K562 (cell line): ENCODE results near the gene BBLN. TPM values are rescaled to one million over a fixed set of nuclear protein-coding genes. Genes with fewer than 3 reads are reported as not detected.

Experiments
- ATAC-seq: fragments of 200-7000 bp; cut with Tn5 transposase; 3 replicates; pipeline ENCODE4 v1.9.1; 2020; ENCODE audit warnings: moderate library complexity
- BruUV-seq: library from RNA; stranded (reverse); fragments of 400-500 nt; replicated peaks from 2 replicates; lab custom pipeline; 2021; lab: Mats Ljungman, UMichigan
- CTCF ChIA-PET: fragments of 300-600 bp; formaldehyde crosslinking; extraction: SDS; loops from one replicate; lab custom pipeline; 2021; ENCODE audit warnings: low intra/inter-chr PET ratio; lab: Yijun Ruan, JAX
- POLR2A ChIA-PET: fragments of 300-600, 350-650 bp; sonication (Branson Sonifier 250); formaldehyde crosslinking; extraction: SDS; loops from one replicate; lab custom pipeline; 2021; ENCODE audit warnings: antibody characterized with exemption, inconsistent platforms; lab: Yijun Ruan, JAX
- DNase-seq, 4 experiments: peaks; one replicate each; pipeline versions ENCODE4 v3.0.0 to v3.0.0-alpha.2; 2011 to 2018; ENCODE audit warnings: low spot score in 3 of 4, mixed read lengths in 3 of 4; ENCODE audit errors: extremely low read depth in 1 of 4
- FAIRE-seq: peaks from 2 replicates; lab custom pipeline; 2011; peaks lifted over from hg19 to GRCh38; lab: Jason Lieb, UNC
- H2AFZ ChIP-seq: 2 replicates; pipeline ENCODE4 v1.6.0; 2011; ENCODE audit warnings: low read depth, low read length, control low read depth, inconsistent platforms
- H3K27ac ChIP-seq: fragments of 200-600 bp; 3 replicates; pipeline ENCODE4 v1.8.0; 2011; ENCODE audit warnings: low read depth, mild to moderate bottlenecking, control low read depth, inconsistent platforms, low read length, moderate library complexity, mixed read lengths; ENCODE audit errors: extremely low read depth
- H3K27me3 ChIP-seq, 2 experiments: fragments of 300-600 bp in 1 of 2; 2 replicates in 1 of 2; 3 replicates in 1 of 2; pipeline versions ENCODE4 v1.6.0 to v1.8.0; 2011; ENCODE audit warnings: inconsistent platforms in 2 of 2, low read length in 2 of 2, mild to moderate bottlenecking in 1 of 2, mixed read lengths in 1 of 2, moderate library complexity in 1 of 2; ENCODE audit not compliant: control insufficient read depth in 2 of 2, insufficient read depth in 2 of 2
- H3K36me3 ChIP-seq: fragments of 300-600 bp; 3 replicates; pipeline ENCODE4 v1.8.0; 2011; ENCODE audit warnings: mild to moderate bottlenecking, low read length, inconsistent platforms; ENCODE audit not compliant: control insufficient read depth, insufficient read depth
- H3K4me1 ChIP-seq, 2 experiments: fragments of 200-600 bp in 1 of 2; replicated peaks in 1 of 2; 2 replicates in 1 of 2; 3 replicates in 1 of 2; pipeline versions ENCODE4 v1.5.1 to v1.8.0; 2011; ENCODE audit warnings: inconsistent platforms in 2 of 2, low read length in 2 of 2, mild to moderate bottlenecking in 1 of 2, mixed read lengths in 1 of 2, moderate library complexity in 1 of 2; ENCODE audit not compliant: control insufficient read depth in 2 of 2, insufficient read depth in 2 of 2
- H3K4me2 ChIP-seq: 2 replicates; pipeline ENCODE4 v1.6.1; 2011; ENCODE audit warnings: low read length, control low read depth, inconsistent platforms, mixed read lengths; ENCODE audit not compliant: insufficient read depth
- H3K4me3 ChIP-seq: fragments of 200-600 bp; sonication (generic), shearing (Covaris generic); 2 replicates; pipeline ENCODE4 v1.5.1; 2016; ENCODE audit warnings: control low read depth, inconsistent platforms
- H3K79me2 ChIP-seq: fragments of 200-600 bp; 3 replicates; pipeline ENCODE4 v1.8.0; 2011; ENCODE audit warnings: low read length, inconsistent platforms; ENCODE audit not compliant: control insufficient read depth, insufficient read depth
- H3K9ac ChIP-seq, 2 experiments: 2 replicates each; pipeline versions ENCODE4 v1.6.0 to v1.6.1; 2011; ENCODE audit warnings: low read depth in 2 of 2, low read length in 2 of 2, control low read depth in 1 of 2, inconsistent platforms in 1 of 2, mild to moderate bottlenecking in 1 of 2, mixed read lengths in 1 of 2; ENCODE audit not compliant: insufficient read depth in 1 of 2
- H3K9me1 ChIP-seq: one replicate; pipeline ENCODE4 v1.6.0; 2011; ENCODE audit warnings: inconsistent platforms, mild to moderate bottlenecking, low read length, moderate library complexity; ENCODE audit not compliant: control insufficient read depth, insufficient read depth
- H3K9me3 ChIP-seq: replicated peaks from 2 replicates; pipeline ENCODE4 v1.5.1; 2011; ENCODE audit warnings: low read depth, low read length, inconsistent platforms; ENCODE audit not compliant: control insufficient read depth, insufficient read depth
- H4K20me1 ChIP-seq: replicated peaks from 2 replicates; pipeline ENCODE4 v1.6.1; 2011; ENCODE audit warnings: low read length, inconsistent platforms, mixed read lengths; ENCODE audit not compliant: control insufficient read depth, insufficient read depth
- CBX1 ChIP-seq: sonication (generic); IDR thresholded peaks from 2 replicates; pipeline ENCODE4 v1.6.1; 2016; ENCODE audit warnings: antibody characterized with exemption, low read depth, mild to moderate bottlenecking
- CHD7 ChIP-seq: fragments of 200-600 bp; sonication (generic); IDR thresholded peaks from one replicate; pipeline ENCODE4 v1.6.1; 2012; ENCODE audit warnings: mild to moderate bottlenecking, low read depth, low read length, inconsistent platforms
- ETS1 ChIP-seq: conservative IDR thresholded peaks from 2 replicates; pipeline ENCODE4 v1.6.1; 2011; ENCODE audit warnings: low read depth, mild to moderate bottlenecking, low read length; ENCODE audit not compliant: control insufficient read depth
- MAZ ChIP-seq, 2 experiments: fragments of 450-650 bp in 1 of 2; sonication (generic) in 1 of 2; formaldehyde crosslinking; IDR thresholded peaks in 1 of 2; conservative IDR thresholded peaks in 1 of 2; 2 replicates each; pipeline versions ENCODE4 v1.4.0 to v1.5.0; 2020; ENCODE audit warnings: mild to moderate bottlenecking in 1 of 2, missing genetic modification reagents in 1 of 2
- MED1 ChIP-seq: sonication (generic); formaldehyde crosslinking; IDR thresholded peaks from 2 replicates; pipeline ENCODE4 v1.8.1; 2023; ENCODE audit warnings: missing genetic modification reagents, borderline replicate concordance
- NR3C1 ChIP-seq: sonication (generic); formaldehyde crosslinking; IDR thresholded peaks from 2 replicates; pipeline ENCODE4 v1.8.1; 2022; ENCODE audit warnings: missing genetic modification reagents
- TOE1 ChIP-seq, 2 experiments: fragments of 450-650 bp in 1 of 2; sonication (generic) in 1 of 2; formaldehyde crosslinking in 1 of 2; IDR thresholded peaks; 2 replicates each; pipeline versions ENCODE4 v1.7.1 to v1.8.0; 2016 to 2022; ENCODE audit warnings: borderline replicate concordance in 2 of 2, mild to moderate bottlenecking in 2 of 2, antibody characterized with exemption in 1 of 2, inconsistent platforms in 1 of 2, low read depth in 1 of 2, missing genetic modification reagents in 1 of 2, moderate library complexity in 1 of 2
- ZNF316 ChIP-seq: fragments of 450-650 bp; IDR thresholded peaks from 2 replicates; pipeline ENCODE4 v1.6.1; 2016
- WGBS: fragments of 100-300 bp; shearing (Covaris generic); methylation state at CpG from one replicate; pipeline ENCODE4 v1.1.6; 2016; ENCODE audit warnings: low coverage, mixed read lengths; ENCODE audit not compliant: insufficient coverage; ENCODE audit errors: missing lambda C conversion rate; 5-methylcytosine and 5-hydroxymethylcytosine counted together
- in situ Hi-C: fragments of 300-500 bp; cut with MboI; formaldehyde crosslinking; loops from 4 replicates; pipeline ENCODE4 v1.15.0; 2018; ENCODE audit warnings: inconsistent platforms, mixed read lengths
- intact Hi-C: fragments of 100-400 bp; cut with micrococcal nuclease; formaldehyde crosslinking; loops from 2 replicates; pipeline ENCODE4 v1.14.2; 2022
- polyA plus RNA-seq, 8 experiments: library from polyadenylated mRNA; depleted of rRNA in 4 of 8; stranded (reverse) in 5 of 8; unstranded in 3 of 8; fragments of >200 nt; fragmentation: Nextera tagmentation in 2 of 8; fragmentation: Illumina TruSeq in 1 of 8; extraction: Ambion mirVana in 2 of 8; extraction: Trizol in 1 of 8; gene quantifications; 2 replicates each; pipeline versions ENCODE4 v1.2.1 to v1.2.3, GENCODE V29; 2011 to 2014; ENCODE audit warnings: inconsistent platforms in 1 of 8, missing spikeins in 1 of 8
- total RNA-seq, 7 experiments: library from RNA; depleted of rRNA in 6 of 7; stranded (reverse); fragments of >200 nt in 6 of 7; fragmentation: Illumina TruSeq in 2 of 7; extraction: Trizol in 2 of 7; gene quantifications; 2 replicates each; pipeline versions ENCODE4 v1.2.1 to v1.2.3, GENCODE V29; 2011 to 2021; ENCODE audit warnings: low replicate concordance in 1 of 7

Gene BBLN
- total and polyA plus RNA-seq, 9 of the 15 experiments (the other 6 are each of a cell fraction or from before 2014, with no cell fraction given), result 4.2 to 331 (median 87.1) TPM

- BruUV-seq, result no TSS peak
- in situ Hi-C loops, result no loop called here
- POLR2A ChIA-PET, result interaction anchor here (1.6 to 2.0 kb wide), 2 partner anchors 10 to 60 kb away, joined by 4 read pairs; partner anchors contain the start of gene SLC25A25
- Histone ChIP-seq H3K9me1 (no peaks in the 10 kb centered on the region), H3K27me3 (no peaks in the 10 kb centered on the region), H2AFZ (peak within 1 kb of the TSS; percentile 93), H3K4me2 (peak within 1 kb of the TSS; percentile 95), H3K4me3 (peak within 1 kb of the TSS; percentile 98), H4K20me1 (peaks cover 8% of the 10 kb centered on the region; the same call in 1 of the 2 replicates), H3K36me3 (peaks cover 36% of the 10 kb centered on the region), H3K4me1 (peaks cover 10 to 42% of the 10 kb centered on the region in 2 experiments), H3K9me3 (no peaks in the 10 kb centered on the region), H3K79me2 (peaks cover 38% of the 10 kb centered on the region), H3K9ac (peak within 1 kb of the TSS; percentile 95 to 99), H3K27ac (peak within 1 kb of the TSS; percentile 93)
- 1% methylated on average over 45 of the region's 56 CpGs for WGBS
- FAIRE-seq (no peak), ATAC-seq (peak; percentile 86), DNase-seq (peak; percentile 75 to 92 (median 81))
- intact Hi-C loops, result loop anchor here (5.0 to 10.0 kb wide), 3 partner anchors 67 to 285 kb away; partner anchors contain the start of genes CIZ1, GOLGA2 and SWI5
- CTCF ChIA-PET, result interaction anchor here (0.6 kb wide), 1 partner anchor 61 kb away, joined by 3 read pairs; the partner anchor contains the start of gene NAIF1
- TF ChIP-seq MED1, result 0 out of 2 replicates have a peak, but pooled peaks have one; percentile 66
- TF ChIP-seq CHD7, result no peak
- TF ChIP-seq MAZ (CRISPR knock-in tag; conservative IDR thresholded peaks at IDR 0.05 in 1 of 2, IDR thresholded peaks at IDR 0.05 in 1 of 2), result peak in 1 of 2 experiments; percentile 10; a peak in 1 of 4 replicates
- TF ChIP-seq CBX1, result no peak
- no peak; the same call in 1 of the 2 replicates for TF ChIP-seq ETS1
- 0 out of 2 replicates have a peak, but pooled peaks have one; percentile 12 for TF ChIP-seq NR3C1 (CRISPR knock-in tag)
- no peak for TF ChIP-seq ZNF316
- no peak for TF ChIP-seq TOE1 (IDR thresholded peaks at IDR 0.05; ENCODE audit: borderline replicate concordance)
- no peak for TF ChIP-seq TOE1 (CRISPR knock-in tag; IDR thresholded peaks at IDR 0.05; ENCODE audit: borderline replicate concordance, low read depth)
Observed at GRCh38 chr9:128127568-128127989, 32.5 kb upstream of the BBLN start, which contains the start of gene PTGES2. TSS of gene PTGES2 (minus strand) at chr9:128127729. CDS start at chr9:128127717, 12 bp downstream.
